PC-3 (cell line): ENCODE results near the gene ABCA12. TPM values are rescaled to one million over a fixed set of nuclear protein-coding genes. Genes with fewer than 3 reads are reported as not detected.

Experiments used
- ATAC-seq: fragments of 200-7000 bp; cut with Tn5 transposase; 2 replicates; pipeline ENCODE4 v1.9.1; 2020; ENCODE audit warnings: mild to moderate bottlenecking, moderate library complexity
- BruUV-seq: library from RNA; stranded (reverse); fragments of 400-500 nt; replicated peaks from 2 replicates; lab custom pipeline; 2021; lab: Mats Ljungman, UMichigan
- CTCF ChIA-PET: fragments of 300-600 bp; sonication (Branson Sonifier 250); formaldehyde crosslinking; loops from one replicate; lab custom pipeline; 2022; ENCODE audit warnings: antibody characterized with exemption; lab: Charles Lee
- POLR2A ChIA-PET: fragments of 300-600 bp; sonication (Branson Sonifier 250); formaldehyde crosslinking; loops from one replicate; lab custom pipeline; 2022; ENCODE audit warnings: antibody characterized with exemption; ENCODE audit not compliant: unreplicated experiment; lab: Charles Lee
- DNase-seq: peaks from one replicate; pipeline ENCODE4 v3.0.0-alpha.2; 2015
- H2AFZ ChIP-seq: fragments of 300-600 bp; sonication (generic); 2 replicates; pipeline ENCODE4 v1.6.0; 2016; ENCODE audit warnings: antibody characterized with exemption, low read length
- H3F3A ChIP-seq: fragments of 300-600 bp; sonication (generic); one replicate; pipeline ENCODE4 v1.6.0; 2017; ENCODE audit warnings: antibody characterized with exemption, low read length, control low read depth, mild to moderate bottlenecking; ENCODE audit not compliant: unreplicated experiment
- H3K27ac ChIP-seq: fragments of 300-600 bp; sonication (generic); 2 replicates; pipeline ENCODE4 v1.5.1; 2016; ENCODE audit warnings: mild to moderate bottlenecking, low read length
- H3K27me3 ChIP-seq: fragments of 300-600 bp; sonication (generic); 2 replicates; pipeline ENCODE4 v1.6.1; 2016; ENCODE audit warnings: low read length, mixed read lengths
- H3K36me3 ChIP-seq: fragments of 300-600 bp; sonication (generic); 2 replicates; pipeline ENCODE4 v1.6.1; 2016; ENCODE audit warnings: low read depth, mixed run types, low read length, mixed read lengths
- H3K4me1 ChIP-seq: fragments of 300-600 bp; sonication (generic); 2 replicates; pipeline ENCODE4 v1.5.1; 2016; ENCODE audit warnings: low read length; ENCODE audit not compliant: insufficient read depth
- H3K4me2 ChIP-seq: fragments of 300-600 bp; sonication (generic); 2 replicates; pipeline ENCODE4 v1.6.0; 2016; ENCODE audit warnings: low read length
- H3K4me3 ChIP-seq: fragments of 300-600 bp; sonication (generic); 2 replicates; pipeline ENCODE4 v1.5.1; 2016; ENCODE audit warnings: mild to moderate bottlenecking, low read length, mixed read lengths
- H3K79me2 ChIP-seq: fragments of 300-600 bp; sonication (generic); 2 replicates; pipeline ENCODE4 v1.6.1; 2017; ENCODE audit warnings: low read length, mixed read lengths
- H3K9ac ChIP-seq: fragments of 300-600 bp; sonication (generic); 2 replicates; pipeline ENCODE4 v1.6.0; 2016; ENCODE audit warnings: mild to moderate bottlenecking, low read length
- H3K9me2 ChIP-seq: fragments of 300-600 bp; sonication (generic); replicated peaks from 2 replicates; pipeline ENCODE4 v1.6.1; 2016; ENCODE audit warnings: mixed run types, low read length, mixed read lengths
- H3K9me3 ChIP-seq: fragments of 300-600 bp; sonication (generic); 2 replicates; pipeline ENCODE4 v1.6.1; 2016; ENCODE audit warnings: low read length, mixed read lengths
- H4K20me1 ChIP-seq: fragments of 300-600 bp; sonication (generic); 2 replicates; pipeline ENCODE4 v1.6.1; 2016; ENCODE audit warnings: low read length, mixed read lengths
- EZH2 ChIP-seq: fragments of 300-600 bp; sonication (generic); IDR thresholded peaks from one replicate; pipeline ENCODE4 v1.6.1; 2017; ENCODE audit warnings: antibody characterized with exemption, mild to moderate bottlenecking, low read length; ENCODE audit not compliant: unreplicated experiment
- EZH2phosphoT487 ChIP-seq: fragments of 300-600 bp; sonication (generic); IDR thresholded peaks from 2 replicates; pipeline ENCODE4 v1.6.1; 2018; ENCODE audit warnings: mild to moderate bottlenecking, antibody characterized with exemption, low read length, borderline replicate concordance
- intact Hi-C: fragments of 100-400 bp; cut with micrococcal nuclease; formaldehyde crosslinking; loops from 2 replicates; pipeline ENCODE4 v1.9.0; 2023
- total RNA-seq: library from RNA; depleted of rRNA; stranded (reverse); fragments of >200 nt; gene quantifications from 2 replicates; pipeline ENCODE4 v1.2.3, GENCODE V29; 2014
- TF ChIP-seq, protein P1 (sequence below): fragments of 300-600 bp; sonication (generic); conservative IDR thresholded peaks from 2 replicates; pipeline ENCODE4 v1.5.1; 2017; ENCODE audit warnings: antibody characterized with exemption, low read depth, mild to moderate bottlenecking, low read length

ABCA12 gene
- total RNA-seq, 1 experiment from 2014 or later, result not detected

DNA sequence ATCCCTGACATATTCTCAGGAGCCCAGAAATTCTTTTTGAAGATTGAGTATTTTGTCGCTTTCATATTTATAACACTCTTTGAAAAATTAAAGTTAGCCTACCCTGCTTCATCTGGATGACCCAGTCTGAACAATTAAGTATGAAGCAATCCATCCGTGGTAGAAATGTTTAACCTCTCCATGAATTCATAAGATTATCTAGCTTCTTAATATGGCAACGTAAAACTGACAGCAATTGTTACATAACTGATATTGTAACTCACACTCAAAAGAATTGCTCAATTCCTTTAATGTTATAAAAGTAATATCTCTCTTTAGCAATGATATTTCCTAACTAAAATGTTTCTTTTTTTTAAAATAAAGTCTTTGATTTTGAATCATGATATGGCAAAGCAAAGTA, 7.2 kb upstream of the ABCA12 start:
- no peak overlapping the region for H3K4me2 ChIP-seq
- no peaks in the 10 kb centered on the region for H4K20me1 ChIP-seq
- TF ChIP-seq EZH2phosphoT487 (no peak), EZH2 (no peak)
- TF ChIP-seq, protein P1, sequence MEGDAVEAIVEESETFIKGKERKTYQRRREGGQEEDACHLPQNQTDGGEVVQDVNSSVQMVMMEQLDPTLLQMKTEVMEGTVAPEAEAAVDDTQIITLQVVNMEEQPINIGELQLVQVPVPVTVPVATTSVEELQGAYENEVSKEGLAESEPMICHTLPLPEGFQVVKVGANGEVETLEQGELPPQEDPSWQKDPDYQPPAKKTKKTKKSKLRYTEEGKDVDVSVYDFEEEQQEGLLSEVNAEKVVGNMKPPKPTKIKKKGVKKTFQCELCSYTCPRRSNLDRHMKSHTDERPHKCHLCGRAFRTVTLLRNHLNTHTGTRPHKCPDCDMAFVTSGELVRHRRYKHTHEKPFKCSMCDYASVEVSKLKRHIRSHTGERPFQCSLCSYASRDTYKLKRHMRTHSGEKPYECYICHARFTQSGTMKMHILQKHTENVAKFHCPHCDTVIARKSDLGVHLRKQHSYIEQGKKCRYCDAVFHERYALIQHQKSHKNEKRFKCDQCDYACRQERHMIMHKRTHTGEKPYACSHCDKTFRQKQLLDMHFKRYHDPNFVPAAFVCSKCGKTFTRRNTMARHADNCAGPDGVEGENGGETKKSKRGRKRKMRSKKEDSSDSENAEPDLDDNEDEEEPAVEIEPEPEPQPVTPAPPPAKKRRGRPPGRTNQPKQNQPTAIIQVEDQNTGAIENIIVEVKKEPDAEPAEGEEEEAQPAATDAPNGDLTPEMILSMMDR, result no peak
- no peaks in the 10 kb centered on the region for H3F3A ChIP-seq
- H3K27ac ChIP-seq, result no peak overlapping the region
- H3K79me2 ChIP-seq, result no peaks in the 10 kb centered on the region
- BruUV-seq, result no TSS peak
- ChIA-PET POLR2A (no interaction called here), CTCF (no interaction called here)
- H3K9me3 ChIP-seq, result no peaks in the 10 kb centered on the region
- no peaks in the 10 kb centered on the region for H3K27me3 ChIP-seq
- H3K4me3 ChIP-seq, result no peak overlapping the region
- no peaks in the 10 kb centered on the region for H3K36me3 ChIP-seq
- intact Hi-C loops, result no loop called here
- no peaks in the 10 kb centered on the region for H3K9me2 ChIP-seq
- ATAC-seq, result no peak
- H3K9ac ChIP-seq, result no peak overlapping the region
- no peaks in the 10 kb centered on the region for H3K4me1 ChIP-seq
- DNase-seq, result no peak
- H2AFZ ChIP-seq, result no peak overlapping the region

DNA sequence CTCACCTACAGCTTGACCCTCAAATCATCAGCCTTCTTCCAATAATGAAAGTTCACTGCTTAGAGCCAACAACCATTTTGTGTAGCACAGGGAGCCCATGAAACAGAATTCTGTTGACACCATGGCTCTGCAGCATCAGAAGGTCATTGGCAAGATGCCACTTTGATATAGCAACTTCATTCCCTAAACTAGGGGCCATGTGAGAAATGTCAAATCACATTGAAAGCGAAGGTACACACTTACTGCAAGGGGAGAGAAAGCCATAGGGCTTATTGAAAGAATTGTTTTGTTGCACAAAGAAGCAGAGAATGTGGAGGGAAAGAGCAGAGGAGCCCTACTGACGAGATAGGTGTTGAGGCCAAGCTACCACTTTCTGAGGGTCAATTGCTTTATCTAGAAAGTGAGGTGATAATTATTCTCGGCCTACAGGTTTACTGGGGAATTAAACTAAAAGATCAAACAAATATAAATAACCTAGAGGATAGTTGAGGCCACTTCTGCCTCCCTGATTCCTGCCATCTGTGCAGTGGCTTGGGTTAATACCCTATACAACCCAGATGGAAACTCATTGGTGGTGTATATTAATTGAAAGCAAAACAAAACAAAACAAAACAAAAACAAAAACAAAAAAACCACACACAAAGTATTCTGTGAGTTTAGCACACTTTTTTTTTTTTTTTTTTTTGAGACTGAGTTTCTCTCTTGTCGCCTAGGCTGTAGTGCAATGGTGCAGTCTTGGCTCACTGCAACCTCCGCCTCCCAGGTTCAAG, 5.9 kb upstream of the ABCA12 start:
- intact Hi-C loops, result no loop called here
- no peaks in the 10 kb centered on the region for H3K9me2 ChIP-seq
- H2AFZ ChIP-seq, result no peak overlapping the region
- TF ChIP-seq, protein P1, result no peak
- TF ChIP-seq EZH2 (no peak), EZH2phosphoT487 (no peak)
- H3K79me2 ChIP-seq, result no peaks in the 10 kb centered on the region
- no peaks in the 10 kb centered on the region for H4K20me1 ChIP-seq
- ChIA-PET CTCF (no interaction called here), POLR2A (no interaction called here)
- no peaks in the 10 kb centered on the region for H3K36me3 ChIP-seq
- BruUV-seq, result no TSS peak
- no peak overlapping the region for H3K4me2 ChIP-seq
- no peak overlapping the region for H3K9ac ChIP-seq
- ATAC-seq (no peak), DNase-seq (no peak)
- no peaks in the 10 kb centered on the region for H3K9me3 ChIP-seq
- H3K27me3 ChIP-seq, result no peaks in the 10 kb centered on the region
- H3K27ac ChIP-seq, result no peak overlapping the region
- H3K4me1 ChIP-seq, result no peaks in the 10 kb centered on the region
- H3F3A ChIP-seq, result no peaks in the 10 kb centered on the region
- no peak overlapping the region for H3K4me3 ChIP-seq

DNA sequence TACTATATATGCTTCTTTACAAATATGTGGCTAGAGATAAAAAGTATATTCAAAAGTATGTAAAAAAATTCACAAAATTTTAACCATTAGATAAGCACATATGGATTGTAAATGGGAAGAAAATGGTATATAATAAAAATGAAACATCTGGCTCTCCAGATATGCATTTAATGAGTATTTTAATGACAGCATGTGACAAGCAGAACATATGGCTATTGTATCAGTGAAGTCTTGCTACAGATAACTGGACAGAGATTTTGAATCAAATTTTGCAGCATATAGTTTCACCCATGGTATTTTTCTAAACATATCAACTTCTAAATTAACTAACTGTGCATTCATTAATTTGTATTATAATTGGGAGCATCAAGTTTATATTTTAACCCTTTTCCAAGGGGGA, 5.0 kb upstream of the ABCA12 start:
- H3K4me3 ChIP-seq, result no peak overlapping the region
- ATAC-seq (no peak), DNase-seq (no peak)
- no peak overlapping the region for H3K9ac ChIP-seq
- H3K79me2 ChIP-seq, result no peaks in the 10 kb centered on the region
- no peaks in the 10 kb centered on the region for H3K9me2 ChIP-seq
- intact Hi-C loops, result no loop called here
- H3K36me3 ChIP-seq, result no peaks in the 10 kb centered on the region
- H3F3A ChIP-seq, result no peaks in the 10 kb centered on the region
- peaks cover 3% of the 10 kb centered on the region for H3K4me1 ChIP-seq
- H3K27ac ChIP-seq, result no peak overlapping the region
- POLR2A ChIA-PET, result no interaction called here
- BruUV-seq, result no TSS peak
- H2AFZ ChIP-seq, result no peak overlapping the region
- TF ChIP-seq, protein P1, result no peak
- no peak for TF ChIP-seq EZH2
- no peak for TF ChIP-seq EZH2phosphoT487
- no peaks in the 10 kb centered on the region for H4K20me1 ChIP-seq
- no peaks in the 10 kb centered on the region for H3K9me3 ChIP-seq
- H3K27me3 ChIP-seq, result no peaks in the 10 kb centered on the region
- CTCF ChIA-PET, result no interaction called here
- no peak overlapping the region for H3K4me2 ChIP-seq
